HG02852 (cell line): ENCODE results near the gene CAPN13.

Experiments used
- ATAC-seq: cut with Tn5 transposase; IDR thresholded peaks from one replicate; pipeline ENCODE4 v1.9.1; 2021; ENCODE audit warnings: mild to moderate bottlenecking, moderate library complexity; ENCODE audit not compliant: unreplicated experiment

CAPN13 gene

GRCh38 chr2:30764021-30764800 lies 43.0 kb downstream of the CAPN13 start:
- no peak for ATAC-seq

GRCh38 chr2:30763151-30763660 lies 44.0 kb downstream of the CAPN13 start:
- ATAC-seq, result no peak

- ATAC-seq, result no peak
Measured at GRCh38 chr2:30761226-30761625, 46.0 kb downstream of the CAPN13 start.

- no peak for ATAC-seq
Measured at GRCh38 chr2:30759481-30759880, 47.8 kb downstream of the CAPN13 start.

- ATAC-seq, result no peak
Measured at GRCh38 chr2:30758191-30758651, 49.0 kb downstream of the CAPN13 start.

- no peak for ATAC-seq
Measured at GRCh38 chr2:30757749-30758148, 49.5 kb downstream of the CAPN13 start.

- ATAC-seq, result no peak
Measured at GRCh38 chr2:30756971-30757370, 50.3 kb downstream of the CAPN13 start.

GRCh38 chr2:30756051-30756719 lies 51.1 kb downstream of the CAPN13 start:
- no peak for ATAC-seq

GRCh38 chr2:30753630-30754029 lies 53.6 kb downstream of the CAPN13 start:
- no peak for ATAC-seq

- ATAC-seq, result no peak
Measured at GRCh38 chr2:30752811-30753210, 54.4 kb downstream of the CAPN13 start.

- no peak for ATAC-seq
Measured at GRCh38 chr2:30747206-30747605, 60.0 kb downstream of the CAPN13 start.

- ATAC-seq, result no peak
Measured at GRCh38 chr2:30744823-30745222, 62.4 kb downstream of the CAPN13 start.

- no peak for ATAC-seq
Measured at GRCh38 chr2:30741576-30741975, 65.7 kb downstream of the CAPN13 start.

GRCh38 chr2:30738141-30738911 lies 68.9 kb downstream of the CAPN13 start:
- no peak for ATAC-seq

GRCh38 chr2:30737326-30737610 lies 70.0 kb downstream of the CAPN13 start:
- ATAC-seq, result no peak

- no peak for ATAC-seq
Measured at GRCh38 chr2:30736461-30737325, 70.6 kb downstream of the CAPN13 start.

- ATAC-seq, result no peak
Measured at GRCh38 chr2:30733876-30734520, 73.2 kb downstream of the CAPN13 start.

- no peak for ATAC-seq
Measured at GRCh38 chr2:30732876-30733275, 74.4 kb downstream of the CAPN13 start.

GRCh38 chr2:30732376-30732775 lies 74.9 kb downstream of the CAPN13 start:
- no peak for ATAC-seq

- no peak for ATAC-seq
Measured at GRCh38 chr2:30731706-30732105, 75.5 kb downstream of the CAPN13 start.
